Measurements from ENCODE around the gene CELA2A.
"Not testable (repeated sequence)": the region's sequence is repeated elsewhere in the genome, so short reads cannot be mapped to it uniquely, and the experiment has no call there.

CELA2A gene

GRCh38 chr1:15513192-15513591, 56.7 kb downstream of the CELA2A start:
- no peak for TF ChIP-seq CTCF (IDR thresholded peaks at IDR 0.05; ENCODE audit: low read depth, low read length)
- Histone ChIP-seq H3K9me3 (ENCODE audit: severe bottlenecking) (no peaks in the 10 kb centered on the region), H3K4me3 (ENCODE audit: low read depth, low read length) (no peak overlapping the region), H3K36me3 (peaks cover 11% of the 10 kb centered on the region; the same call in 1 of the 2 replicates), H3K27me3 (ENCODE audit: insufficient read depth, low read depth, severe bottlenecking) (no peaks in the 10 kb centered on the region), H3K27ac (no peak overlapping the region)
- no peak for DNase-seq

GRCh38 chr1:15513919-15514318, 57.4 kb downstream of the CELA2A start:
- Histone ChIP-seq H3K4me3 (ENCODE audit: low read depth, low read length) (no peak overlapping the region), H3K27me3 (ENCODE audit: insufficient read depth, low read depth, severe bottlenecking) (no peaks in the 10 kb centered on the region), H3K27ac (no peak overlapping the region), H3K9me3 (ENCODE audit: severe bottlenecking) (no peaks in the 10 kb centered on the region), H3K36me3 (peaks cover 10% of the 10 kb centered on the region; the same call in 1 of the 2 replicates)
- TF ChIP-seq CTCF (IDR thresholded peaks at IDR 0.05; ENCODE audit: low read depth, low read length): no peak
- DNase-seq: no peak

- not testable (repeated sequence) for H3K9me3 ChIP-seq (ENCODE audit: severe bottlenecking); H3K36me3 ChIP-seq; DNase-seq; H3K27ac ChIP-seq; H3K4me3 ChIP-seq (ENCODE audit: low read depth, low read length); H3K27me3 ChIP-seq (ENCODE audit: insufficient read depth, low read depth, severe bottlenecking)
These were observed 58.0 kb downstream of the CELA2A start for GRCh38 chr1:15514557-15514956.

GRCh38 chr1:15515022-15515663, 58.6 kb downstream of the CELA2A start:
- Histone ChIP-seq H3K9me3 (ENCODE audit: severe bottlenecking) (no peaks in the 10 kb centered on the region), H3K4me3 (ENCODE audit: low read depth, low read length) (no peak overlapping the region), H3K27ac (no peak overlapping the region), H3K36me3 (peaks cover 10% of the 10 kb centered on the region; the same call in 1 of the 2 replicates), H3K27me3 (ENCODE audit: insufficient read depth, low read depth, severe bottlenecking) (no peaks in the 10 kb centered on the region)
- no peak for DNase-seq
- no peak for TF ChIP-seq CTCF (IDR thresholded peaks at IDR 0.05; ENCODE audit: low read depth, low read length)

GRCh38 chr1:15519625-15520024, 63.1 kb downstream of the CELA2A start:
- Histone ChIP-seq H3K36me3 (peaks cover 10% of the 10 kb centered on the region; the same call in 1 of the 2 replicates), H3K27ac (no peak overlapping the region), H3K27me3 (ENCODE audit: insufficient read depth, low read depth, severe bottlenecking) (no peaks in the 10 kb centered on the region), H3K9me3 (ENCODE audit: severe bottlenecking) (no peaks in the 10 kb centered on the region), H3K4me3 (ENCODE audit: low read depth, low read length) (no peak overlapping the region)
- DNase-seq: no peak
- TF ChIP-seq CTCF (IDR thresholded peaks at IDR 0.05; ENCODE audit: low read depth, low read length): no peak

DNA sequence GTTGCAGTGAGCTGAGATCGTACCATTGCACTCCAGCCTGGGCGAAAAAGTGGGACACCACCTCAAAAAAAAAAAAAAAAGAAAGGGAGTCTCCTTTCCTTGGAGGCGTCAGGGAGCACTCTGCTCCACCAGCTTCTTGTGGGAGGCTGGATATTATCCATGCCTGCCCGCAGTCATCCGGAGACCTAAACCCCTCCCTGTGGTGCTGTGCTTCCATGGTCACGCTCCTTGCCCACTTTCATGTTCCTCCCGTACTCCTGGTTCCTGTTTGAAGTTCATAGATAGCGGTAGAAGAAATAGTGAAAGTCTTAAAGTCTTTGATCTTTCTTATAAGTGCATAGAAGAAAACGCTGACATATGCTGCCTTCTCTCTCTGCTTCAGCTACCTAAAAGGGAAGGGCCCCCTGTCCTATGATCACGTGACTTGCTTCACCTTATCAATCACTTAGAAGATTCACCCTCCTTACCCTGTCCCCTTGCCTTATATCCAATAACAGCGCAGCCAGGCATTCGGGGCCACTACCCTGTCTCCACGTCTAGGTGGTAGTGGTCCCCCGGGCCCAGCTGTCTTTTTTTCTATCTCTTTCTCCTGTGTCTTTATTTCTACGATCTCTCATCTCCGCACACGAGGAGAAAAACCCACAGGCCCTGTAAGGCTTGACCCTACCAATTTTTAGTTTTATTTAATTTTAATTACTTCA, 64.8 kb downstream of the CELA2A start:
- not testable (repeated sequence) for H3K4me3 ChIP-seq (ENCODE audit: low read depth, low read length); H3K27me3 ChIP-seq (ENCODE audit: insufficient read depth, low read depth, severe bottlenecking); H3K27ac ChIP-seq; DNase-seq; H3K9me3 ChIP-seq (ENCODE audit: severe bottlenecking)
- peaks cover 10% of the 10 kb centered on the region; the same call in 1 of the 2 replicates for H3K36me3 ChIP-seq

All from WERI-Rb-1 (cell line).